ENCODE measurements around the gene CRISP1. TPM values are rescaled to one million over a fixed set of nuclear protein-coding genes. Genes with fewer than 3 reads are reported as not detected.

CRISP1 gene
- polyA plus RNA-seq, 1 of the 3 experiments (the other 2 are of a cell fraction), result not detected

DNA sequence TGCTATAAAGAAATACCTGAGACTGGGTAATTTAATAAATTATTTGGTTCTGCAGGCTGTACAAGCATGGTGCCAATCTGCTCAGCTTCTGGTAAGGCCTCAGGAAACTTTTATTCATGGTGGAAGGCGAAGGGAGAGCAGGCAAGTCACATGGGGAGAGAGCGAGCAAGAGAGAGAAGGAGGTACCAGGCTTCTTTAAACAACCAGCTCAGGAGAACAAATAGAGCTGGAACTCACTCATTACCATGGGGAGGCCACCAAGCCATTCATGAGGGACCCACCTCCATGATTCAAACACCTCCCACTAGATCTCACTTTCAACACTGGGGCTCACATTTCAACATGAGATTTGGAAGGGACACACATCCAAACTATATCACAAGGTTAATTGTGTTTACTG, 44.9 kb upstream of the CRISP1 start:
- WGBS (ENCODE audit: low lambda C conversion rate), result 9% methylated on average over 2 of the region's 2 CpGs
- Histone ChIP-seq H3K4me2 (no peak overlapping the region), H3K27ac (ENCODE audit: low read depth in 2 of 2, low read length in 1 of 2) (no peak overlapping the region), H3K4me3 (ENCODE audit: low read depth in 2 of 2, low read length in 1 of 2) (no peak overlapping the region), H3K9me3 (no peaks in the 10 kb centered on the region), H3K36me3 (replicated peaks in 1 of 2; ENCODE audit: control insufficient read depth in 1 of 2, insufficient read depth in 2 of 2, low read length in 1 of 2) (no peaks in the 10 kb centered on the region), H3K27me3 (ENCODE audit: insufficient read depth) (no peaks in the 10 kb centered on the region), H2AFZ (ENCODE audit: low read depth) (no peak overlapping the region), H3F3A (replicated peaks; ENCODE audit: insufficient read depth) (no peaks in the 10 kb centered on the region), H3K4me1 (ENCODE audit: control insufficient read depth in 1 of 2, insufficient read depth in 2 of 2, low read depth in 1 of 2, low read length in 1 of 2) (peaks cover 0 to 3% of the 10 kb centered on the region in 2 experiments; a peak in 1 of 4 replicates), H3K79me2 (ENCODE audit: insufficient read depth) (no peaks in the 10 kb centered on the region), H3K9ac (no peak overlapping the region), H4K20me1 (ENCODE audit: insufficient read depth) (no peaks in the 10 kb centered on the region), H3K9me2 (no peaks in the 10 kb centered on the region)
- TF ChIP-seq EP300 (IDR thresholded peaks at IDR 0.05; ENCODE audit: borderline replicate concordance in 1 of 2, low read depth in 1 of 2, low read length in 1 of 2) (no peak), ZBTB33 (IDR thresholded peaks at IDR 0.05; ENCODE audit: borderline replicate concordance, low read depth) (no peak), YY1 (IDR thresholded peaks at IDR 0.05; ENCODE audit: low read depth) (no peak), EZH2phosphoT487 (IDR thresholded peaks at IDR 0.05; ENCODE audit: borderline replicate concordance, low read depth) (no peak), JUND (IDR thresholded peaks at IDR 0.05) (no peak), FOXJ3 (CRISPR knock-in tag; IDR thresholded peaks at IDR 0.05) (no peak), MAX (IDR thresholded peaks at IDR 0.05; ENCODE audit: low read depth) (no peak), RCOR1 (IDR thresholded peaks at IDR 0.05; ENCODE audit: low read length) (no peak), GABPA (IDR thresholded peaks at IDR 0.05; ENCODE audit: low read depth) (no peak), FOXM1 (IDR thresholded peaks at IDR 0.05; ENCODE audit: low read depth) (no peak), RFX5 (IDR thresholded peaks at IDR 0.05; ENCODE audit: low read length) (no peak), MEF2A (IDR thresholded peaks at IDR 0.05; ENCODE audit: borderline replicate concordance, low read depth) (no peak)
- TF ChIP-seq, protein P1, sequence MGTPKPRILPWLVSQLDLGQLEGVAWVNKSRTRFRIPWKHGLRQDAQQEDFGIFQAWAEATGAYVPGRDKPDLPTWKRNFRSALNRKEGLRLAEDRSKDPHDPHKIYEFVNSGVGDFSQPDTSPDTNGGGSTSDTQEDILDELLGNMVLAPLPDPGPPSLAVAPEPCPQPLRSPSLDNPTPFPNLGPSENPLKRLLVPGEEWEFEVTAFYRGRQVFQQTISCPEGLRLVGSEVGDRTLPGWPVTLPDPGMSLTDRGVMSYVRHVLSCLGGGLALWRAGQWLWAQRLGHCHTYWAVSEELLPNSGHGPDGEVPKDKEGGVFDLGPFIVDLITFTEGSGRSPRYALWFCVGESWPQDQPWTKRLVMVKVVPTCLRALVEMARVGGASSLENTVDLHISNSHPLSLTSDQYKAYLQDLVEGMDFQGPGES (IDR thresholded peaks at IDR 0.05; ENCODE audit: low read depth, low read length), result no peak
- no peak for DNase-seq
- ChIA-PET POLR2A (no interaction called here), CTCF (no interaction called here)

DNA sequence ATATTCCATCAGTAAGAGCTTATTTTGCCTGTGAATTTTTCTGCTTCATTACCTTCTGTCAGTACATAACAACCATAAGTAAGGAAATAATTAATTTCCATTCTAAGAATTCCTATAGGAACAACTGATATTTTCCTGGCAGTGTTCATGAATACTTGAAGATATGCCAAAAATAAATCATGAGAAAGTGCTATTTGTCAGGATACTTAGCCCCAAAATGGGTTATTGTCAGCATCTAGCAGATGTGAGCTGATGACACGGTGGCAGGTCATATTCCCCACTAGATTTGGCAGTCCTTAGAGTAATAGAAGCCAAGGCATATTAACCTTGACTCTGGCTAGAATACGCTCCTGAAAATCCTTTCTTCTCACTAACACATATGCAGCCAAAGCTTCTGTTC, 43.2 kb upstream of the CRISP1 start:
- H3K9me3 ChIP-seq, result no peaks in the 10 kb centered on the region
- no peaks in the 10 kb centered on the region for H4K20me1 ChIP-seq (ENCODE audit: insufficient read depth)
- H3K36me3 ChIP-seq (replicated peaks in 1 of 2; ENCODE audit: control insufficient read depth in 1 of 2, insufficient read depth in 2 of 2, low read length in 1 of 2), result no peaks in the 10 kb centered on the region
- no peak overlapping the region for H3K4me3 ChIP-seq (ENCODE audit: low read depth in 2 of 2, low read length in 1 of 2)
- H3K4me1 ChIP-seq (ENCODE audit: control insufficient read depth in 1 of 2, insufficient read depth in 2 of 2, low read depth in 1 of 2, low read length in 1 of 2), result no peaks in the 10 kb centered on the region
- no peak overlapping the region for H3K27ac ChIP-seq (ENCODE audit: low read depth in 2 of 2, low read length in 1 of 2)
- WGBS (ENCODE audit: low lambda C conversion rate), result 8% methylated on average over 2 of the region's 2 CpGs
- no peak for DNase-seq
- H3K9me2 ChIP-seq, result no peaks in the 10 kb centered on the region
- H3K4me2 ChIP-seq, result no peak overlapping the region
- ChIA-PET POLR2A (no interaction called here), CTCF (no interaction called here)
- no peaks in the 10 kb centered on the region for H3K27me3 ChIP-seq (ENCODE audit: insufficient read depth)
- H3K9ac ChIP-seq, result no peak overlapping the region
- H2AFZ ChIP-seq (ENCODE audit: low read depth), result no peak overlapping the region
- TF ChIP-seq USF1 (IDR thresholded peaks at IDR 0.05; ENCODE audit: borderline replicate concordance, low read depth), result no peak
- TF ChIP-seq TCF12 (IDR thresholded peaks at IDR 0.05), result no peak
- TF ChIP-seq PBX3 (IDR thresholded peaks at IDR 0.05), result no peak
- TF ChIP-seq MXI1 (IDR thresholded peaks at IDR 0.05; ENCODE audit: low read depth, low read length), result no peak
- TF ChIP-seq RFX5 (IDR thresholded peaks at IDR 0.05; ENCODE audit: low read length), result no peak
- H3K79me2 ChIP-seq (ENCODE audit: insufficient read depth), result no peaks in the 10 kb centered on the region
- H3F3A ChIP-seq (replicated peaks; ENCODE audit: insufficient read depth), result no peaks in the 10 kb centered on the region
